Endodermal cell (in vitro differentiated cells): ENCODE data around the gene ANKRD23. TPM values are rescaled to one million over a fixed set of nuclear protein-coding genes. Genes with fewer than 3 reads are reported as not detected.

Experiments
- DNase-seq: peaks from one replicate; pipeline ENCODE4 v3.0.0-alpha.2; 2017
- H3K27ac ChIP-seq: 2 replicates; pipeline ENCODE4 v1.5.1; 2013; ENCODE audit warnings: mild to moderate bottlenecking, low read depth, low read length, moderate library complexity
- H3K27me3 ChIP-seq: 2 replicates; pipeline ENCODE4 v1.6.1; 2013; ENCODE audit warnings: mild to moderate bottlenecking, low read length, moderate library complexity; ENCODE audit not compliant: insufficient read depth, control insufficient read depth, poor library complexity, severe bottlenecking
- H3K36me3 ChIP-seq: 2 replicates; pipeline ENCODE4 v1.7.0; 2013; ENCODE audit warnings: mild to moderate bottlenecking, low read length, moderate library complexity; ENCODE audit not compliant: control insufficient read depth, insufficient read depth
- H3K4me1 ChIP-seq: one replicate; pipeline ENCODE4 v1.7.0; 2013; ENCODE audit warnings: low read length; ENCODE audit not compliant: control insufficient read depth, insufficient read depth
- H3K4me3 ChIP-seq: 2 replicates; pipeline ENCODE4 v1.5.1; 2013; ENCODE audit warnings: mild to moderate bottlenecking, low read length, moderate library complexity
- H3K9ac ChIP-seq: 2 replicates; pipeline ENCODE4 v1.6.1; 2013; ENCODE audit warnings: mild to moderate bottlenecking, low read length, moderate library complexity; ENCODE audit not compliant: poor library complexity, severe bottlenecking; ENCODE audit errors: extremely low read depth
- H3K9me3 ChIP-seq: 2 replicates; pipeline ENCODE4 v1.6.1; 2013; ENCODE audit warnings: mild to moderate bottlenecking, low read length, moderate library complexity; ENCODE audit not compliant: control insufficient read depth
- H3K27ac Mint-ChIP-seq: 2 replicates; pipeline ENCODE4 v1.8.0; 2020; ENCODE audit warnings: mixed read lengths
- H3K27me3 Mint-ChIP-seq: 2 replicates; pipeline ENCODE4 v1.8.0; 2021; ENCODE audit warnings: mild to moderate bottlenecking, mixed read lengths; ENCODE audit not compliant: insufficient read depth
- H3K36me3 Mint-ChIP-seq: 2 replicates; pipeline ENCODE4 v1.8.0; 2020; ENCODE audit warnings: low read depth, mixed read lengths
- H3K4me1 Mint-ChIP-seq: 2 replicates; pipeline ENCODE4 v1.8.0; 2020; ENCODE audit warnings: mixed read lengths
- H3K4me3 Mint-ChIP-seq: 2 replicates; pipeline ENCODE4 v1.8.0; 2020; ENCODE audit warnings: mild to moderate bottlenecking, moderate library complexity, mixed read lengths
- H3K9me3 Mint-ChIP-seq: 2 replicates; pipeline ENCODE4 v1.8.0; 2020; ENCODE audit warnings: mild to moderate bottlenecking, mixed read lengths
- WGBS, 2 experiments: methylation state at CpG; one replicate each; pipeline versions ENCODE4 v1.1.5 to v1.1.7; 2013; ENCODE audit warnings: missing lambda C conversion rate in 2 of 2, mixed read lengths in 1 of 2; ENCODE audit not compliant: insufficient coverage in 1 of 2, insufficient read length in 1 of 2; 5-methylcytosine and 5-hydroxymethylcytosine counted together
- total RNA-seq, 2 donors: library from RNA; stranded (reverse); fragmentation: NEBNext Ultra II Directional in 1 of 2; extraction: Animal tissue kit (Norgen Biotek cat#: 25700) in 1 of 2; gene quantifications; 2 replicates in 1 of 2; 3 replicates in 1 of 2; pipeline ENCODE4 v1.2.1, GENCODE V29; 2021
- TF ChIP-seq, protein P1 (sequence below): fragments of 200-600 bp; sonication (generic); conservative IDR thresholded peaks from 2 replicates; pipeline ENCODE4 v1.5.0; 2021; ENCODE audit warnings: antibody characterized with exemption, mild to moderate bottlenecking

Gene ANKRD23
- total RNA-seq, 2 donors from 2014 or later: 2.6 to 3.6 TPM

DNA sequence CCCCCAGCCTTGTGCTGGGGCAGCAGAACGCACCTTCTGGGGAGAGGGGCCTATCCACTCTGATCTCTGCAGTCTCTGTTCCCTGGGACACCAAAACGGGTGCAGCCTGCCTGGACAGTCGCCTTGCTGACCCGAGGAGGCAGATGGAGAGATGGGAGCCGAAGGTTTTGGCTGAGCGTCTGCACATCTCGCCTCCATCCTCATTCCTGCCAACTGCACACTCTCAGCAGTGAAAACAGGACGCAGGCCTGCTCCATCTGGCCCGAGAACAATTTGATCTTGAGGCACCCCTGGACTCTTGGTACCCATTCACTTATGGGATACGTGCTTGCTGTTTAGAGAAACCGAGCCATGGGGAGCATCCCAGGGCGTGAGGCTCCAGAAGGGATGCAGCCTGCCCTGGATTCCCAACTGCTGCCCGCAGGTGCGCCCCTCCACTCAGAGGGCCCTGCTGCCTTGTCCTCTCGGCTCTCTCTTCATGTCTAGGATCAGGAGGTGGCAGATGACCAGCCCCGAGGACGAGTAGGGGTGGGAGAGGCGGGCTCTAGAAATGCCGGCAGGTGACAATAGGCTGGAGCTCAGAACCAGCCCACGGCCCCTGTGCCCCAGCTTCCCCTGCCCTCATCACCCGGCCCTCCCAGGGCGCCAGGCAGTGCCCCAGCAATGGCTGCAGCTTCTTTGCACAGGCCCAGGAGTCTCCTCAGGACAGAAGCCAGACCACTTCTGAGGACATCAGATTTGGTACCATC is 35.1 kb upstream of the ANKRD23 start:
- Histone ChIP-seq H3K27ac (no peak overlapping the region), H3K9ac (no peak overlapping the region), H3K27me3 (no peaks in the 10 kb centered on the region), H3K4me1 (peaks cover 20% of the 10 kb centered on the region), H3K4me3 (no peak overlapping the region), H3K36me3 (no peaks in the 10 kb centered on the region), H3K9me3 (no peaks in the 10 kb centered on the region)
- 89 to 96% methylated on average over 14 to 22 of the region's 22 CpGs for WGBS, 2 experiments
- TF ChIP-seq, protein P1, sequence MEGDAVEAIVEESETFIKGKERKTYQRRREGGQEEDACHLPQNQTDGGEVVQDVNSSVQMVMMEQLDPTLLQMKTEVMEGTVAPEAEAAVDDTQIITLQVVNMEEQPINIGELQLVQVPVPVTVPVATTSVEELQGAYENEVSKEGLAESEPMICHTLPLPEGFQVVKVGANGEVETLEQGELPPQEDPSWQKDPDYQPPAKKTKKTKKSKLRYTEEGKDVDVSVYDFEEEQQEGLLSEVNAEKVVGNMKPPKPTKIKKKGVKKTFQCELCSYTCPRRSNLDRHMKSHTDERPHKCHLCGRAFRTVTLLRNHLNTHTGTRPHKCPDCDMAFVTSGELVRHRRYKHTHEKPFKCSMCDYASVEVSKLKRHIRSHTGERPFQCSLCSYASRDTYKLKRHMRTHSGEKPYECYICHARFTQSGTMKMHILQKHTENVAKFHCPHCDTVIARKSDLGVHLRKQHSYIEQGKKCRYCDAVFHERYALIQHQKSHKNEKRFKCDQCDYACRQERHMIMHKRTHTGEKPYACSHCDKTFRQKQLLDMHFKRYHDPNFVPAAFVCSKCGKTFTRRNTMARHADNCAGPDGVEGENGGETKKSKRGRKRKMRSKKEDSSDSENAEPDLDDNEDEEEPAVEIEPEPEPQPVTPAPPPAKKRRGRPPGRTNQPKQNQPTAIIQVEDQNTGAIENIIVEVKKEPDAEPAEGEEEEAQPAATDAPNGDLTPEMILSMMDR: no peak
- Mint-ChIP-seq H3K27ac (no peak overlapping the region), H3K36me3 (no peaks in the 10 kb centered on the region), H3K9me3 (no peaks in the 10 kb centered on the region), H3K4me1 (peaks cover 45% of the 10 kb centered on the region), H3K4me3 (no peak overlapping the region), H3K27me3 (peaks cover 2% of the 10 kb centered on the region)
- no peak for DNase-seq

DNA sequence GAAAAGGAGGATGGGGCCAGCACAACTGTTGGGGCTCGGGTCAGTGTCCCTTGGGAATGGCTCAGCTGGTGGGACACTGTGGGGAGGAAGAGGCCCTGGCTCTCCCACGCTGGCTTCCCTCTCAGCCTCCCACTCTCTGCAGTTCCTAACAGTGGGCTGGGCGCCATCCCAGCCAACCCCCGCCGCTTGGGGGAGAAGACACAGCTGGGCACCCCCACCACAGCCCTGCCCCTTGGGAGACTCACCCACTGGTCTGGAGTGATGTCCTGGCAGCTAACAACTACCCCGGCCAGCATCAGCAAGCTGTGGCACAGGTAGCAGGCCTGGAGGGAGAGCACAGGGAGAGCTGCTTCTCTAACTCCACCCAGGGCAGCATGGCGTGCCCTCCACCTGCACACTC is 34.4 kb upstream of the ANKRD23 start:
- no peak overlapping the region for H3K4me3 ChIP-seq
- no peaks in the 10 kb centered on the region for H3K9me3 ChIP-seq
- no peaks in the 10 kb centered on the region for H3K36me3 ChIP-seq
- peaks cover 2% of the 10 kb centered on the region for H3K27me3 Mint-ChIP-seq
- peaks cover 28% of the 10 kb centered on the region for H3K4me1 ChIP-seq
- H3K36me3 Mint-ChIP-seq: no peaks in the 10 kb centered on the region
- no peak overlapping the region for H3K27ac ChIP-seq
- TF ChIP-seq, protein P1: no peak
- H3K4me1 Mint-ChIP-seq: peaks cover 53% of the 10 kb centered on the region
- no peaks in the 10 kb centered on the region for H3K27me3 ChIP-seq
- no peak overlapping the region for H3K27ac Mint-ChIP-seq
- no peak for DNase-seq
- 92 to 96% methylated on average over 4 to 7 of the region's 7 CpGs for WGBS, 2 experiments
- no peak overlapping the region for H3K9ac ChIP-seq
- H3K4me3 Mint-ChIP-seq: no peak overlapping the region
- no peaks in the 10 kb centered on the region for H3K9me3 Mint-ChIP-seq

DNA sequence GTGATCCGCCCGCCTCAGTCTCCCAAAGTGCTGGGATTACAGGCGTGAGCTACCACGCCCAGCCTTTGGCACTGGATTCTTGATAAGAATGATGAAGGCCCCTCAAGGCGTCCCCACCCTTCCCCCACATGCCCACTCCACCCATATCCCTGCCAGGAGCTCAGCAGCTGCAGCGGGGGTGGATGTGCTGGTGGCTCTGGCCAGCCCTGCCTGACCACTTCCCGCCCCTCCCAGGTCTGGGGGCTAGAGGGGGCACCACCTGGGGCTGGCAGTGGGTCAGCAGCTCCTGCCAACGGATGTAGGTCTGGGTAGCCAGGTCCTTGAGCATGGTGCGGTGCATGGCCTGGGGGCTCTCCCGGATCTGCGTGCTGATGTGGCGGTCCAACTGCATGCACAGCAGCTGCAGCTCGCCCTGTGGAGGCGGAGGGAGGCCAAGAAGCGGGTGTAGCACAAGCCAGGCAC is 33.8 kb upstream of the ANKRD23 start:
- DNase-seq: no peak
- 89 to 93% methylated on average over 11 to 15 of the region's 15 CpGs for WGBS, 2 experiments
- H3K27me3 Mint-ChIP-seq: peaks cover 2% of the 10 kb centered on the region
- no peak overlapping the region for H3K4me3 ChIP-seq
- no peak overlapping the region for H3K27ac Mint-ChIP-seq
- TF ChIP-seq, protein P1: no peak
- no peaks in the 10 kb centered on the region for H3K36me3 ChIP-seq
- peaks cover 58% of the 10 kb centered on the region for H3K4me1 Mint-ChIP-seq
- no peaks in the 10 kb centered on the region for H3K9me3 ChIP-seq
- H3K9ac ChIP-seq: no peak overlapping the region
- H3K9me3 Mint-ChIP-seq: no peaks in the 10 kb centered on the region
- H3K27ac ChIP-seq: no peak overlapping the region
- H3K36me3 Mint-ChIP-seq: no peaks in the 10 kb centered on the region
- no peaks in the 10 kb centered on the region for H3K27me3 ChIP-seq
- H3K4me1 ChIP-seq: peaks cover 33% of the 10 kb centered on the region
- no peak overlapping the region for H3K4me3 Mint-ChIP-seq
